GM15510 (cell line): ENCODE data around the gene CYP2E1.

ENCODE experiments used
- POLR2A ChIP-seq: IDR thresholded peaks from 3 replicates; pipeline ENCODE4 v1.6.1; 2011; ENCODE audit warnings: borderline replicate concordance; ENCODE audit not compliant: insufficient read length; ENCODE audit errors: extremely low read depth

CYP2E1 gene

GRCh38 chr10:133527771-133528271 lies 658 bp downstream of the CYP2E1 start:
- TF ChIP-seq POLR2A: no peak

GRCh38 chr10:133528296-133528844 lies 1.2 kb downstream of the CYP2E1 start:
- TF ChIP-seq POLR2A: no peak

GRCh38 chr10:133528845-133529575 lies 1.8 kb downstream of the CYP2E1 start:
- TF ChIP-seq POLR2A: no peak

GRCh38 chr10:133529576-133529946 lies 2.4 kb downstream of the CYP2E1 start:
- TF ChIP-seq POLR2A: no peak

- no peak for TF ChIP-seq POLR2A
Observed at GRCh38 chr10:133530506-133530905, 3.3 kb downstream of the CYP2E1 start.

- TF ChIP-seq POLR2A: no peak
Observed at GRCh38 chr10:133532871-133533270, 5.7 kb downstream of the CYP2E1 start.

- no peak for TF ChIP-seq POLR2A
Observed at GRCh38 chr10:133534417-133534816, 7.3 kb downstream of the CYP2E1 start.

- TF ChIP-seq POLR2A: no peak
Observed at GRCh38 chr10:133536198-133536597, 9.0 kb downstream of the CYP2E1 start.

GRCh38 chr10:133537546-133538545 lies 10.7 kb downstream of the CYP2E1 start:
- no peak for TF ChIP-seq POLR2A

- no peak for TF ChIP-seq POLR2A
Observed at GRCh38 chr10:133544506-133544905, 17.3 kb downstream of the CYP2E1 start.

GRCh38 chr10:133554600-133554999 lies 27.4 kb downstream of the CYP2E1 start:
- TF ChIP-seq POLR2A: no peak

- TF ChIP-seq POLR2A: no peak
Observed at GRCh38 chr10:133555521-133555920, 28.4 kb downstream of the CYP2E1 start.

GRCh38 chr10:133557381-133557780 lies 30.2 kb downstream of the CYP2E1 start:
- TF ChIP-seq POLR2A: no peak

GRCh38 chr10:133559216-133559615 lies 32.1 kb downstream of the CYP2E1 start:
- TF ChIP-seq POLR2A: no peak

GRCh38 chr10:133564816-133565215 lies 37.7 kb downstream of the CYP2E1 start:
- TF ChIP-seq POLR2A: no peak
